ENCODE data around the gene AGPAT2.
"Not testable (repeated sequence)": the region's sequence is repeated elsewhere in the genome, so short reads cannot be mapped to it uniquely, and the experiment has no call there.

The AGPAT2 gene

GRCh38 chr9:136643596-136644342, 43.5 kb downstream of the AGPAT2 start:
- Histone ChIP-seq H3K27me3 (ENCODE audit: control insufficient read depth in 5 of 5, insufficient read depth in 4 of 5, low read length in 5 of 5) (peaks cover 0 to 15% (median 13%) of the 10 kb centered on the region in 5 donors), H3K9ac (ENCODE audit: low read length in 5 of 5) (peak overlapping the region in 4 of 5 donors; percentile 26 to 59 (median 50)), H3K36me3 (ENCODE audit: control insufficient read depth in 5 of 5, insufficient read depth in 5 of 5, low read length in 5 of 5) (no peaks in the 10 kb centered on the region), H3K9me3 (ENCODE audit: control insufficient read depth in 5 of 5, low read length in 5 of 5) (no peaks in the 10 kb centered on the region), H3K4me3 (ENCODE audit: low read depth in 1 of 5, low read length in 5 of 5) (peak overlapping the region in 4 of 5 donors; percentile 50 to 66 (median 57)), H3K4me1 (ENCODE audit: control insufficient read depth in 5 of 5, insufficient read depth in 5 of 5, low read length in 5 of 5) (peaks cover 7 to 64% (median 44%) of the 10 kb centered on the region in 5 donors), H3K27ac (ENCODE audit: low read depth, low read length) (peak overlapping the region; percentile 85)

- Histone ChIP-seq H3K27me3 (ENCODE audit: control insufficient read depth in 5 of 5, insufficient read depth in 4 of 5, low read length in 5 of 5) (peaks cover 0 to 15% (median 13%) of the 10 kb centered on the region in 5 donors), H3K27ac (ENCODE audit: low read depth, low read length) (peak overlapping the region; percentile 85)
Measured at GRCh38 chr9:136642439-136642921, 44.8 kb downstream of the AGPAT2 start.

GRCh38 chr9:136640171-136641111, 46.8 kb downstream of the AGPAT2 start:
- H3K36me3 ChIP-seq (ENCODE audit: control insufficient read depth in 5 of 5, insufficient read depth in 5 of 5, low read length in 5 of 5): no peaks in the 10 kb centered on the region
- peak overlapping the region in 3 of 5 donors; percentile 34 to 42 (median 39) for H3K4me3 ChIP-seq (ENCODE audit: low read depth in 1 of 5, low read length in 5 of 5)
- peak overlapping the region; percentile 49 for H3K27ac ChIP-seq (ENCODE audit: low read depth, low read length)
- no peaks in the 10 kb centered on the region for H3K9me3 ChIP-seq (ENCODE audit: control insufficient read depth in 5 of 5, low read length in 5 of 5)
- H3K27me3 ChIP-seq (ENCODE audit: control insufficient read depth in 5 of 5, insufficient read depth in 4 of 5, low read length in 5 of 5): peaks cover 0 to 8% (median 0%) of the 10 kb centered on the region in 5 donors
- H3K9ac ChIP-seq (ENCODE audit: low read length in 5 of 5): peak overlapping the region in 3 of 5 donors; percentile 23 to 51 (median 41)
- peaks cover 7 to 49% (median 35%) of the 10 kb centered on the region in 5 donors for H3K4me1 ChIP-seq (ENCODE audit: control insufficient read depth in 5 of 5, insufficient read depth in 5 of 5, low read length in 5 of 5)

More at GRCh38 chr9:136642439-136642921, 44.8 kb downstream of the AGPAT2 start:
- peak overlapping the region in 1 of 5 donors; percentile 22 for H3K4me3 ChIP-seq (ENCODE audit: low read depth in 1 of 5, low read length in 5 of 5)
- no peaks in the 10 kb centered on the region for H3K36me3 ChIP-seq (ENCODE audit: control insufficient read depth in 5 of 5, insufficient read depth in 5 of 5, low read length in 5 of 5)
- no peaks in the 10 kb centered on the region for H3K9me3 ChIP-seq (ENCODE audit: control insufficient read depth in 5 of 5, low read length in 5 of 5)
- H3K4me1 ChIP-seq (ENCODE audit: control insufficient read depth in 5 of 5, insufficient read depth in 5 of 5, low read length in 5 of 5): peaks cover 7 to 67% (median 44%) of the 10 kb centered on the region in 5 donors
- H3K9ac ChIP-seq (ENCODE audit: low read length in 5 of 5): no peak overlapping the region

DNA sequence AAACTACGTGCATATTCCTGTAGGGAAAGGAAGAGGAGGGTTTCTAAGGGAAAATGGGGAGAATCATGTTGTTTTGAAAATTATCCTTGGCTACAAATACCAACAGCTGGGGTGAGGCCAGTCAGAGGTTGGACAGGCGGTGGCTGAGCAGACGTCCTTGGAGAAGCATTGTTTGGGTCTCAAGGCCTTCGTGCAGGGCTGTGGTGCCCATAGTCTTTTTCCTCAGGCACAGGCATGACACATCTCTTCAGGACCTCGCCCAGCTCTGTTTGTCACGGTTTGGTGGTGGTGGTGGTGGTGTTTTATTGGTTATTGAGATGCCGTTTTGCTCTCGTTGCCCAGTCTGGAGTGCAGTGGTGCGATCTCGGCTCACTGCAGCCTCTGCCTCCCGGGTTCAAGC, 52.4 kb downstream of the AGPAT2 start:
- H3K4me3 ChIP-seq (ENCODE audit: low read depth in 1 of 5, low read length in 5 of 5): no peak overlapping the region
- no peak overlapping the region for H3K9ac ChIP-seq (ENCODE audit: low read length in 5 of 5)
- H3K27me3 ChIP-seq (ENCODE audit: control insufficient read depth in 5 of 5, insufficient read depth in 4 of 5, low read length in 5 of 5): no peaks in the 10 kb centered on the region
- no peak overlapping the region for H3K27ac ChIP-seq (ENCODE audit: low read depth, low read length)
- no peaks in the 10 kb centered on the region for H3K36me3 ChIP-seq (ENCODE audit: control insufficient read depth in 5 of 5, insufficient read depth in 5 of 5, low read length in 5 of 5)
- H3K9me3 ChIP-seq (ENCODE audit: control insufficient read depth in 5 of 5, low read length in 5 of 5): no peaks in the 10 kb centered on the region
- peaks cover 4 to 23% (median 16%) of the 10 kb centered on the region in 5 donors for H3K4me1 ChIP-seq (ENCODE audit: control insufficient read depth in 5 of 5, insufficient read depth in 5 of 5, low read length in 5 of 5)

GRCh38 chr9:136632491-136633106, 54.7 kb downstream of the AGPAT2 start:
- not testable (repeated sequence) for H3K9ac ChIP-seq (ENCODE audit: low read length in 5 of 5)
- peaks cover 4 to 22% (median 16%) of the 10 kb centered on the region in 5 donors for H3K4me1 ChIP-seq (ENCODE audit: control insufficient read depth in 5 of 5, insufficient read depth in 5 of 5, low read length in 5 of 5)

GRCh38 chr9:136632072-136632471, 55.2 kb downstream of the AGPAT2 start:
- not testable (repeated sequence) for H3K27me3 ChIP-seq (ENCODE audit: control insufficient read depth in 5 of 5, insufficient read depth in 4 of 5, low read length in 5 of 5); H3K9me3 ChIP-seq (ENCODE audit: control insufficient read depth in 5 of 5, low read length in 5 of 5); H3K9ac ChIP-seq (ENCODE audit: low read length in 5 of 5); H3K27ac ChIP-seq (ENCODE audit: low read depth, low read length); H3K36me3 ChIP-seq (ENCODE audit: control insufficient read depth in 5 of 5, insufficient read depth in 5 of 5, low read length in 5 of 5); H3K4me3 ChIP-seq (ENCODE audit: low read depth in 1 of 5, low read length in 5 of 5)
- H3K4me1 ChIP-seq (ENCODE audit: control insufficient read depth in 5 of 5, insufficient read depth in 5 of 5, low read length in 5 of 5): peaks cover 4 to 21% (median 19%) of the 10 kb centered on the region in 5 donors

More at GRCh38 chr9:136632491-136633106, 54.7 kb downstream of the AGPAT2 start:
- not testable (repeated sequence) for H3K4me3 ChIP-seq (ENCODE audit: low read depth in 1 of 5, low read length in 5 of 5); H3K27ac ChIP-seq (ENCODE audit: low read depth, low read length); H3K9me3 ChIP-seq (ENCODE audit: control insufficient read depth in 5 of 5, low read length in 5 of 5); H3K36me3 ChIP-seq (ENCODE audit: control insufficient read depth in 5 of 5, insufficient read depth in 5 of 5, low read length in 5 of 5); H3K27me3 ChIP-seq (ENCODE audit: control insufficient read depth in 5 of 5, insufficient read depth in 4 of 5, low read length in 5 of 5)

- no peak overlapping the region for H3K9ac ChIP-seq (ENCODE audit: low read length in 5 of 5)
- no peaks in the 10 kb centered on the region for H3K27me3 ChIP-seq (ENCODE audit: control insufficient read depth in 5 of 5, insufficient read depth in 4 of 5, low read length in 5 of 5)
- peaks cover 6 to 27% (median 21%) of the 10 kb centered on the region in 5 donors for H3K4me1 ChIP-seq (ENCODE audit: control insufficient read depth in 5 of 5, insufficient read depth in 5 of 5, low read length in 5 of 5)
- no peak overlapping the region for H3K4me3 ChIP-seq (ENCODE audit: low read depth in 1 of 5, low read length in 5 of 5)
- H3K27ac ChIP-seq (ENCODE audit: low read depth, low read length): no peak overlapping the region
- no peaks in the 10 kb centered on the region for H3K36me3 ChIP-seq (ENCODE audit: control insufficient read depth in 5 of 5, insufficient read depth in 5 of 5, low read length in 5 of 5)
- H3K9me3 ChIP-seq (ENCODE audit: control insufficient read depth in 5 of 5, low read length in 5 of 5): no peaks in the 10 kb centered on the region
Measured at GRCh38 chr9:136631038-136632000, 55.9 kb downstream of the AGPAT2 start.

DNA sequence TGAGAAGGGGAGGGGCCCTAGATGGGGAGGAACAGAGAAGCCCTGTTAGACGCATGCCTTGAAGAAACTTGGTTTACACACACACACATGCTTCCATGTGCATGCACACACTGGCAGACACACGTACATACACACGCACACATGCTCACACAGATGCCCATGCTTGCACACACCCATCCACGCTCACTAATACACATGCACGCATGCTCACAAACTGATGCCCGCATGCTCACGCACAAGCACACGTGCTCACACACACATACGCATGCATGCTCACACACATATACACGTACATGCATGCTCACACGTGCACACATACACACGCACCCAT, 56.6 kb downstream of the AGPAT2 start:
- H3K27ac ChIP-seq (ENCODE audit: low read depth, low read length): no peak overlapping the region
- H3K4me1 ChIP-seq (ENCODE audit: control insufficient read depth in 5 of 5, insufficient read depth in 5 of 5, low read length in 5 of 5): peaks cover 8 to 34% (median 28%) of the 10 kb centered on the region in 5 donors
- H3K36me3 ChIP-seq (ENCODE audit: control insufficient read depth in 5 of 5, insufficient read depth in 5 of 5, low read length in 5 of 5): no peaks in the 10 kb centered on the region
- no peak overlapping the region for H3K9ac ChIP-seq (ENCODE audit: low read length in 5 of 5)
- no peak overlapping the region for H3K4me3 ChIP-seq (ENCODE audit: low read depth in 1 of 5, low read length in 5 of 5)
- H3K9me3 ChIP-seq (ENCODE audit: control insufficient read depth in 5 of 5, low read length in 5 of 5): no peaks in the 10 kb centered on the region
- no peaks in the 10 kb centered on the region for H3K27me3 ChIP-seq (ENCODE audit: control insufficient read depth in 5 of 5, insufficient read depth in 4 of 5, low read length in 5 of 5)

All from subcutaneous abdominal adipose tissue (tissue), 5 donors.